Body of pancreas (tissue), 4 donors: ENCODE results near the gene NMNAT3.

ENCODE experiments used
- CTCF ChIP-seq, 7 experiments: fragments of 450-650 bp in 4 of 7; fragments of 200-600 bp in 3 of 7; sonication (generic) in 3 of 7; IDR thresholded peaks; one replicate each; pipeline ENCODE4 v1.5.1; 2016 to 2019; ENCODE audit warnings: antibody characterized with exemption in 7 of 7
- POLR2A ChIP-seq, 3 donors: fragments of 450-650 bp; IDR thresholded peaks; one replicate each; pipeline ENCODE4 v1.6.1; 2016; ENCODE audit warnings: antibody characterized with exemption in 3 of 3, mild to moderate bottlenecking in 2 of 3

GRCh38 chr3:139572847-139573672, 104.7 kb downstream of the NMNAT3 start:
- no peak for TF ChIP-seq CTCF (IDR thresholded peaks at IDR 0.05)
- no peak for TF ChIP-seq POLR2A (IDR thresholded peaks at IDR 0.05)
